GM19463 (cell line): ENCODE results near the gene MILR1.
A peak's percentile ranks its signal among the peaks of the same experiment; 100 is the strongest.
"Not testable (repeated sequence)": the region's sequence is repeated elsewhere in the genome, so short reads cannot be mapped to it uniquely, and the experiment has no call there.

Source experiments
- ATAC-seq: cut with Tn5 transposase; IDR thresholded peaks from one replicate; pipeline ENCODE4 v1.9.1; 2021; ENCODE audit warnings: mild to moderate bottlenecking, moderate library complexity; ENCODE audit not compliant: unreplicated experiment

The MILR1 gene

DNA sequence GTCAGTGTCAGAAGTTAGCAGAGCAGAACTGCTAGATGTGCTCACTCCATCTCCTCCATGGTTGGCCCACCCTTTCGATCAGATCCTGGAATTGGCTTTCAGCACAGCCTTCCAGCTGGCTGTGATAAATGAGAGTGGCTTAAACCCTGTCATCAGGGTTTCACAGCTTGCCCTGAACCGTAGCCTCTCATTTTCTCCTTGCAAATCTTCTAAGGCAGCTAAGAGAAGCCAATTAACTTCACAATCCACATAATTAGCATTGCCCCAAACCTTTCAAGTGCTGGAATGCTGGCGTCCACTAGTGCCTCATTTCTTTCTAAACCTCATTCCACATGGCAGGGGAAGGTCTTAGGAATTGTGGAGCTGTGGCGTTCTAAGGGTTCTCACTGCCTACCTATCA lies 21.7 kb downstream of the MILR1 start:
- ATAC-seq = no peak

DNA sequence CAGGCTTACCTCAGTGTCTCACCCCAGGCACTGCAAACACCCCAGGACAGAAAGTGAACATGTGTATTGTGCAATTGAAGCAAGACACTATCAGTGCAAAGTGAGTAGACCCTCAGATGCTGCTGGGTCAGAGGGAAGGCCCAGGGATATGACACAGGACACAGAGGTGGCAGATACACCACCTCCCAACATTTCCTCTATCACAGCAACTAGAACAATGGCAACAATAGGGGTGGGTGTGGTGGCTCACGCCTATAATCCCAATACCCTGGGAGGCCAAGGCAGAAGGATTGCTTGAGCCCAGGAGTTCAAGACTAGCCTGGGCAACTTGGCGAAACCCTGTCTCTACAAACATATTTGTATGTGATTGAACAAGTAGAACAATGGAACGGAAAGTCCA lies 22.5 kb downstream of the MILR1 start:
- no peak for ATAC-seq

- ATAC-seq = no peak
These were observed 23.6 kb downstream of the MILR1 start for GRCh38 chr17:64472564-64472963.

GRCh38 chr17:64477849-64478248 lies 28.9 kb downstream of the MILR1 start:
- ATAC-seq = no peak

DNA sequence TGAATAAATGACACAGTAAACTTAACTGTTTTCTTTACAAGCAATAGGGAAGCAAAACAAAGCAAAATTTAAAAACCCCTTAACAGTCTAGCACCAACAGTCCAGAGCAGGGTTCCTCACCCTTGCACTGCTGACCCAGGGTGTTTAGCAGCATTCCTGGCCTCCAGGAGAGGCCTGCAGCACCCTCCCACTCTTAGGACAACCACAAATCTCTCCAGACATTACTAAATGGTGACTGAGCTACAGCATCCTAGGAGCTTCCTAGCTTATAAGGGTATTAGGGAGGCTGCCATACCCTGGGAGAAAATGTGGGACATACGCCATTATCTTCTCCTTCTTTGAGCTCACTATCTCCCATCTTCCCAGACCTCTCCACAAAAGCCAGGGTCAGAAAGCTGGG lies 32.0 kb downstream of the MILR1 start:
- ATAC-seq = no peak

DNA sequence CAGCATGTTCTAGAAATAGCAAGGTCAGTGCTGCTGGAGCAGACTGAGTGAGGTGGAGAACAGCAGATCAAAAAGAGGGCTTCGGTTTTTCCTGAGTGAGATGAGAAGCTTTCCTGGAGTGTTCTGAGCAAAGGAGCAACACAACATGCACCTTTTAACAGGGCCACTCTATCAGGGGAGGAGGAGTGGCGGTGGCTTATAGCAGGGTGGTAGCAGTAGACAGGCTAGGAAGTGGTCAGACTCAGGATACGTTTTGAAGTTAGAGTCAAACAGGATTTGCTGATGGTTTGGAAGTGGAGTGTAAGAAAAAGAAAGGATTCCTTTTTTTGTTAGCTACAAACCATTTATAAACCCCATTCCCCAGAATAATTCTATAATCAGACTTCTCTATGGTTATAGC lies 35.5 kb downstream of the MILR1 start:
- no peak for ATAC-seq

DNA sequence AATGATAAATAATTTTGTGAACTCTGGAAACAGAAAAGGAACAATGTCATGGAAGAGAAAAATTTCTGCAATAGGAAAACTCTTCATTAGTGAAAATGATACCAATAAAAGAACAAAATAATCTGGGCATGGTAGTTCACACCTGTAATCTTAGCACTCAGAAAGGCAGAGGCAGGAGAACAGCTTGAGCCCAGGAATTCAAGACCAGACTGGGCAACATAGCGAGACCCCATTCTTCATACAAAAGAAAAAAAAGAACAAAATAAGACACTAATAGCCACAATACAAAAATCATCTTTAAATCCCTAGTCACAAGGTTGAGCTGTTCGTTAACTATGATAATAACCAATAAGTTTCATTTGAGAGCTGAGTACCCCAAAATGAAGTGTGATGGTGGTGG lies 39.4 kb downstream of the MILR1 start:
- ATAC-seq = no peak

GRCh38 chr17:64491034-64491860 lies 42.3 kb downstream of the MILR1 start:
- no peak for ATAC-seq

DNA sequence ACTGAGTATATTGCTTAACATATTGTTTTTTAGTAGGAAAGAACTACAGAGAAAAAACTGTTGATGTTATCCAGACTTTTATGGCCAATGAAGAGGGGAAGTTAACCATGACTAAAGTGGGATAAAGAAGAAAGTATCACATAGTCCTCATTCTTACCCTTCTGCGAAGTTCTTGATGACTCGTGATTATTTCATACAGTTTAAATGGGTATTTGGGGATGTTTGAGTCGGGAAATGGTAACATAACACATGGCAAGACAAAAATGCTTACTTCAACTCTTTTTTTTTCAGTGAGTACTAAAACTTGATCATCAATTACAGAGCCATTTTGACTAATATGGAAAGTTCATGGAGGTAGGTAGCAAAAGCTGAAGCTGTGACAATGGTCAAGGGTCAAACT lies 43.1 kb downstream of the MILR1 start:
- no peak for ATAC-seq

DNA sequence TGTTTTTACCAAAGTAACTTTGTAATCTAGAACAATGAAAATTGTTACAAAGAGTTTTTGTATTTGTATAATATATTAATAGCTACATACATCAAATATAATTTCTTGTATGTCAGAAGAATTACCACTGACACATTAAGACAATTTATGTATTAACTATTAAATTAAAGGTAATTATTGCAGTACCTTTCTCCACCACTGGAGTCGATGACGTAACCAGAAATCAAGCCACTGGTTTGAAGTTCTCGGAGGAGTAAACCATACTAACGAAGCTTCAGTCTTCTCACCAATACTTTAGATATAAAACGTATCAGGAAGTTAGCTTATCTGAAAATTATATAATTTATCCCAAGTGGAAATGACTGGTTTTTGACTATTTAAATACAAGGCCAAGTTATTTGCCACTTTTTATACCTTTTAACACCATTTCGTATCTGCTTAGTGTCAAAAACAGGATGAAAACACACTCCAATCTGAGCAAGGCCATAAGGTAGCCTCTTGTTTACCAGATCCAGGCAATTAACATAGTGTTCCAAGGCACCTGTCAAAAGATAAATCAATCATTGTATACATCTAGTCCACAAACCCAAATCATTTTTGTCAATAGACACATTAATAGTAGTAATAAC lies 43.7 kb downstream of the MILR1 start:
- ATAC-seq = no peak

GRCh38 chr17:64494121-64494520 lies 45.2 kb downstream of the MILR1 start:
- no peak for ATAC-seq

GRCh38 chr17:64495300-64495699 lies 46.4 kb downstream of the MILR1 start:
- ATAC-seq = not testable (repeated sequence)

- no peak for ATAC-seq
These were observed 47.5 kb downstream of the MILR1 start for GRCh38 chr17:64496348-64496785.

- ATAC-seq = peak; percentile 92
These were observed 48.1 kb downstream of the MILR1 start, which contains the start of gene POLG2 for GRCh38 chr17:64496786-64497564. Gene POLG2, minus strand, starts transcription at chr17:64497054. Its CDS starts 86 bp downstream, at chr17:64496968.

- no peak for ATAC-seq
These were observed 48.7 kb downstream of the MILR1 start for GRCh38 chr17:64497565-64498035.

DNA sequence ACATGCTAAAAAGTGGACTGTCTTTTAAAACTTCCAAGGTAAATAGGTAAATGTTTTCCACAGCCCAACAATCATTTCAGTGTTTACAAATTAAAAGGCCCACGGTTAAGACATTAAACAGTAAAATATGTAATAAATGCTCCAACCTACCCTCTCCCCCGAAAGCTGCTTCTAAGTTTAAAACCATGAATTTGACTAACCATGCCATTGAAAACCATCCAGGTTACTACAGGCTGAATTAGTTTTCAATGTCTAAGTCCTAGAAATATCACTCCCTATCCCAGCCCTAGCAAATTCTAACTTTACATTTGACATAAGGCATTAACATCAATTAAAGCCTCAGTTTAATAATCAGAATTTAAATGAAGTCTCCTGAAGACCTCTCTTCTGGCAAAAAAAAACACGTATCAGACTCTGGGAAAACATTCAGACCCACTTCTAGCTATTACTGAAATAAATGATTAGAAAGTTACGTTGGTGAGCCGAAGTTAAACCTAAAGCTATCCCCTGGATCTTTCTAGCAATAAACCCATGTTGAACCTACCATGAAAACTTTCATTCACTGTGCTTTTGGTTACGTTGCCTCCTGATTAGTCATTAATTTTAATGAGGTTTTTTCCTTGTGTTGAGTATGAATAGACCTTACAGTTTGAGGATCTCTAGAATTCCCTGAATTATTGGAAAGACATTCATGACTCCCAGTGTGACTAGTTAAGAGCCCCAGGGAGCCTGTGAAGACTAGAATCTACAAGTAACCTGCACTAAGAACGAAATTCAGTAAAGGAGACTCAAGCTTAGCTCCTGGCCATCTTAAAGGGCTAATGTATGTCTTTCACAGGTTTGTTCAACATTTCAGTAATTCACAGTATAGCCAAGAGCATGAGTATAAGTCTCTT lies 49.6 kb downstream of the MILR1 start:
- ATAC-seq = no peak

DNA sequence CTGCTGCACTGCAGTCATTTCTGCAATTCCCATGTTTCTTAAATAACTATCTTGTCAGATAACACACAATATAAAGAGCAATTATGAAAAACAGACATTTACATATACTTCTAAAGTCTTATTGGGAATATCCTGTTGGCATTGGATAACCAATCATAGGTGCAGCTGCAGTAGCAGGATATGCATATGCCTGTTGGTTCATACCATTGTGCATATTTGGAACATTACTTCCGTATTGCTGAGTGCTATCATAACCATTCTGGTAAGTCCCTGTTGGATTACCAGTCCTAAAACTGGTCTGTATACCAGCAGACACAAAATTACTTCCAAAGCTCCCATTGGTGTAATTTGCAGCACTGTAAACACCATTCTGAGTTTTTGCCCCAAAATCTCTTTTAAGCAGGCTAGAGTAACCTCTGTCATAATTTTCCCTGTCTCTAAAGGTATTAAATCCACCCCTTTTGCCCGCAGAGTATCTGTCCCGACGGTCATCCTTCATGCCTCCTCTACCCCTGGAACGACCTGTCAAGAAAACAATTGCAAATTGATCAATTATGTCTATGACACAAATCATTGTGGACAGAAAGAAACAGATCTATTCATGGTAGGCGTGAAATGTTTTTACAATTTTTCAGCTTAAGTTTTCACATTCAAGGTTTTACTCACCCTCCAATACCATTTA lies 51.0 kb downstream of the MILR1 start:
- no peak for ATAC-seq

- no peak for ATAC-seq
These were observed 51.6 kb downstream of the MILR1 start for GRCh38 chr17:64500487-64500859.

GRCh38 chr17:64500862-64501765 lies 52.2 kb downstream of the MILR1 start:
- ATAC-seq = no peak
